Esophagus squamous epithelium (tissue), 5 donors: ENCODE measurements around the gene MMP3. TPM values are rescaled to one million over a fixed set of nuclear protein-coding genes. Genes with fewer than 3 reads are reported as not detected.

Experiments used
- DNase-seq: peaks from one replicate; lab custom pipeline; 2025; lab: John Stamatoyannopoulos, UW
- H3K27ac ChIP-seq, 4 donors: fragments of 200-600 bp; sonication (generic); one replicate each; pipeline ENCODE4 v1.5.1; 2016 to 2019; ENCODE audit warnings: mild to moderate bottlenecking in 1 of 4
- H3K27me3 ChIP-seq, 4 donors: fragments of 200-600 bp; sonication (generic); 1 replicate in 3 of 4; 2 replicates in 1 of 4; pipeline versions ENCODE4 v1.5.1 to v1.6.0; 2017 to 2021; ENCODE audit warnings: antibody characterized with exemption in 1 of 4
- H3K36me3 ChIP-seq, 3 donors: fragments of 200-600 bp; sonication (generic); one replicate each; pipeline ENCODE4 v1.5.1; 2016 to 2019
- H3K4me1 ChIP-seq, 3 donors: fragments of 200-600 bp; sonication (generic); one replicate each; pipeline ENCODE4 v1.5.1; 2017 to 2019
- H3K4me3 ChIP-seq, 4 donors: fragments of 200-600 bp; sonication (generic); 1 replicate in 3 of 4; 2 replicates in 1 of 4; pipeline ENCODE4 v1.5.1; 2016 to 2019; ENCODE audit warnings: mild to moderate bottlenecking in 2 of 4, moderate library complexity in 1 of 4
- H3K9me3 ChIP-seq, 3 donors: fragments of 200-600 bp; sonication (generic); one replicate each; pipeline ENCODE4 v1.5.1; 2016 to 2019
- CTCF ChIP-seq, 6 experiments: fragments of 450-650 bp in 4 of 6; fragments of 200-600 bp in 2 of 6; sonication (generic) in 2 of 6; IDR thresholded peaks; one replicate each; pipeline ENCODE4 v1.5.1; 2016 to 2019; ENCODE audit warnings: antibody characterized with exemption in 6 of 6, mild to moderate bottlenecking in 4 of 6, moderate library complexity in 4 of 6
- POLR2A ChIP-seq, 4 donors: fragments of 450-650 bp; IDR thresholded peaks; one replicate each; pipeline ENCODE4 v1.6.1; 2017; ENCODE audit warnings: antibody characterized with exemption in 4 of 4, mild to moderate bottlenecking in 4 of 4, moderate library complexity in 3 of 4
- WGBS, 2 donors: methylation state at CpG; one replicate each; pipeline ENCODE4 v1.1.5; 2018; 5-methylcytosine and 5-hydroxymethylcytosine counted together
- intact Hi-C: fragments of 100-400 bp; cut with DNase I; formaldehyde crosslinking; loops from one replicate; pipeline ENCODE4 v1.15.0; 2022
- total RNA-seq, 4 donors: library from RNA; depleted of rRNA; stranded (reverse); fragments of >200 nt; gene quantifications; one replicate each; pipeline ENCODE4 v1.1.0, GENCODE V29; 2016
- donor health status: DM: yes; HTN: yes; CAD: no.

MMP3 gene
- total RNA-seq, 4 donors from 2014 or later: not detected

GRCh38 chr11:102793677-102794290 is 49.6 kb downstream of the MMP3 start:
- H3K4me1 ChIP-seq: no peaks in the 10 kb centered on the region
- 74 to 84% methylated on average over 5 to 6 of the region's 6 CpGs for WGBS, 2 donors

GRCh38 chr11:102792604-102793003 is 50.8 kb downstream of the MMP3 start:
- intact Hi-C loops: no loop called here
- no peaks in the 10 kb centered on the region for H3K9me3 ChIP-seq
- H3K4me1 ChIP-seq: no peaks in the 10 kb centered on the region
- no peak overlapping the region for H3K27ac ChIP-seq
- WGBS, 2 donors: 68 to 87% methylated on average over 5 of the region's 5 CpGs
- H3K27me3 ChIP-seq: peaks cover 0 to 48% (median 2%) of the 10 kb centered on the region in 4 donors
- H3K36me3 ChIP-seq: no peaks in the 10 kb centered on the region
- no peak for DNase-seq
- TF ChIP-seq CTCF (IDR thresholded peaks at IDR 0.05) (no peak), POLR2A (IDR thresholded peaks at IDR 0.05) (no peak)
- H3K4me3 ChIP-seq: no peak overlapping the region

More at GRCh38 chr11:102793677-102794290, 49.6 kb downstream of the MMP3 start:
- Histone ChIP-seq H3K36me3 (no peaks in the 10 kb centered on the region), H3K4me3 (no peak overlapping the region), H3K27me3 (peaks cover 0 to 37% (median 2%) of the 10 kb centered on the region in 4 donors), H3K27ac (no peak overlapping the region), H3K9me3 (no peaks in the 10 kb centered on the region)
- DNase-seq: no peak
- no peak for TF ChIP-seq POLR2A (IDR thresholded peaks at IDR 0.05)
- TF ChIP-seq CTCF (IDR thresholded peaks at IDR 0.05): no peak
- intact Hi-C loops: no loop called here

GRCh38 chr11:102791271-102792036 is 52.0 kb downstream of the MMP3 start:
- TF ChIP-seq POLR2A (IDR thresholded peaks at IDR 0.05): no peak
- no peak for TF ChIP-seq CTCF (IDR thresholded peaks at IDR 0.05)
- Histone ChIP-seq H3K36me3 (no peaks in the 10 kb centered on the region), H3K4me1 (no peaks in the 10 kb centered on the region), H3K27ac (no peak overlapping the region), H3K27me3 (peaks cover 0 to 46% (median 2%) of the 10 kb centered on the region in 4 donors), H3K4me3 (no peak overlapping the region), H3K9me3 (no peaks in the 10 kb centered on the region)
- no peak for DNase-seq
- 61 to 81% methylated on average over 4 of the region's 4 CpGs for WGBS, 2 donors
- intact Hi-C loops: no loop called here

GRCh38 chr11:102788334-102788995 is 54.9 kb downstream of the MMP3 start:
- TF ChIP-seq CTCF (IDR thresholded peaks at IDR 0.05) (no peak), POLR2A (IDR thresholded peaks at IDR 0.05) (no peak)

More at GRCh38 chr11:102788334-102788995, 54.9 kb downstream of the MMP3 start:
- Histone ChIP-seq H3K9me3 (no peaks in the 10 kb centered on the region), H3K27ac (no peak overlapping the region), H3K4me3 (no peak overlapping the region), H3K36me3 (no peaks in the 10 kb centered on the region), H3K4me1 (no peaks in the 10 kb centered on the region), H3K27me3 (peaks cover 0 to 60% (median 0%) of the 10 kb centered on the region in 4 donors)
- DNase-seq: no peak
- 45 to 59% methylated on average over 8 of the region's 8 CpGs for WGBS, 2 donors
- intact Hi-C loops: no loop called here

Other genes with a start within 250 kb of the MMP3 start
- not detected for gene MMP20, start 218.3 kb downstream of the MMP3 start, total RNA-seq
- gene MMP27, start 137.8 kb downstream of the MMP3 start, total RNA-seq: under 1 TPM in 1 of 4 donors, not detected in 3; 0.19 TPM
- not detected for gene MMP8, start 118.7 kb downstream of the MMP3 start, total RNA-seq
- not detected for gene MMP10, start 63.0 kb downstream of the MMP3 start, total RNA-seq
- gene MMP1, start 45.4 kb downstream of the MMP3 start, total RNA-seq: under 1 TPM in 2 of 4 donors, not detected in 2; 0.19 to 0.22 TPM
- gene MMP12, start 31.4 kb upstream of the MMP3 start, total RNA-seq: 1 to 10 TPM in 1 of 4 donors, under 1 TPM in 1, not detected in 2; 0.35 to 1.1 TPM
- not detected for gene MMP13, start 112.1 kb upstream of the MMP3 start, total RNA-seq
- 10 to 100 TPM; 50.0 to 88.0 (median 63.9) TPM for gene DCUN1D5, start 248.6 kb upstream of the MMP3 start, total RNA-seq